ENCODE results near the gene BIN1.

BIN1 gene

DNA sequence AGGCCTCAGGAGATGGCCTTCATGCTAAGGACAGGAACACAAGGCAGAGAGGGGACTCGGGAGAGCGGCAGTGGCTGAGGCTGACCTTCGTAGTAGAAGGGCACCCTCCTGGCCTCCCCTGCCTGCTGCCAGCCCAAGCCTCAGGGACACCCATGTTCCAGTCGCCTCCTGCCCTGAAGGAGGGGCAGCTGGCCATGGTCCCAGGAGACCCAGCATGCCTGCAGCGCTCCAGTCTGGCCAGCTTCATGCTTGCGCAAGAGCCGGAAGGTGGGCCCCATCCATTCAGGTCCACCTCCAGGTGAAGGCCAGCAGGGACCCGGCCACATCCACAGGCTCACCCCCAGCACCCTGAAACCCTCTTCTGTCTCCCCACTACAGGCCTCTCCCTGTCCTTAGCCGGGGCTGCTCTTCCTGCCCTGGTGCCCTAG lies 35.0 kb downstream of the BIN1 start:
- DNase-seq = no peak

DNA sequence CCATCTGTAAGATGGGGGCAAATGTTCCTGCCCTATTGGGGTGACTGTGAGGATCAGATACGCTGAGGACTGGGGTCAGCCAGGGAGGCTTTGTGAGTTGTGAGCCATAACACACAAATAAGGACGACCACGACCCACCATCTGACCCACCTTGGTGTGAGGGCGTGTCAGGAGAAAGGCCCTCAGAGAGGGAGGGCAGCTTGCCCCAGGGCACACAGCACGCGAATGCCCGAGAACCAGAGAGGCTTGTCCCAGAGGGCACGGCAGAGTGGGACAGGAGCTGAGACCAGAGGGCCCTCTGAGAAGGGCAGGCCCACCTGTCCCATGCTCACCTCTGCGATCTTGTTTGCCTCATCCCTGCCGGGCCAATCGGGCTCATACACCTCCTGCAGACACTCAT lies 36.7 kb downstream of the BIN1 start:
- DNase-seq = no peak

DNA sequence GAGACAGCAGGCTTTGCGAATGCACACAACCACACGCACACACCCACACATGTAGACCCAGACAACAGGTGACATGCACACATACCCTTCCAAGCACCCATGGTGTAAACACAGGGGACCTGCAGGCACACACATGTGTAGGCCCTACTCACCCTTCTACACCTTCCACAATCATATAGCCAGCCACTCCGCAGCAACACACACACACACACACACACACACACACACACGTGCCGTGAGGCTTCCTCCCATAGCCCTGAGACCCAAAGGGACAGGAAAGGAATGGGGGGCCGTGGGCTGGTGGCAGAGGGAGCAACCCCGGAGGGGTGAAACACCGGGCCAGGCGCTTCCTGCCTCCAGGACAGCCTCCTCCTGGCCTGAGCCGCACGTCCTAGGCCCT lies 37.4 kb downstream of the BIN1 start:
- DNase-seq = no peak

DNA sequence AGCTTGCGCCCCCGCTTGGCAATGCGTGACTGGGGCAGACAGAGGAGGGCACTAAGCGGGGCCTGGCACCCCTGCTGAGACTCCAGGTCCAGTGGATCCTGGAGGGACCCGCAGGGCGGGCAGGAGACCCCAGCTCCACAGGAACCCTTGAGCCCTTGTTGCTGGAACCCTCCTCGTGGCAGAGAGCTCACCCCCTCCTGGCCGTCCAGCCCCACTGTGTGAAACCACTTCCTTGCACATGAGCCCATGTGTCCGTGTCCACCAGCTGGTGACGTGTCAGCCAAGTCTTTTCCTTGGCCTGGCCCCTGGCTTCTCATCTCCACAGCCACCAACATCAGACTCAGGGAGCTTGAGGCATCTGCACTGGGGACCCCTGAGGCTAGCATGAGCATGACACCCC lies 38.0 kb downstream of the BIN1 start:
- no peak for DNase-seq

DNA sequence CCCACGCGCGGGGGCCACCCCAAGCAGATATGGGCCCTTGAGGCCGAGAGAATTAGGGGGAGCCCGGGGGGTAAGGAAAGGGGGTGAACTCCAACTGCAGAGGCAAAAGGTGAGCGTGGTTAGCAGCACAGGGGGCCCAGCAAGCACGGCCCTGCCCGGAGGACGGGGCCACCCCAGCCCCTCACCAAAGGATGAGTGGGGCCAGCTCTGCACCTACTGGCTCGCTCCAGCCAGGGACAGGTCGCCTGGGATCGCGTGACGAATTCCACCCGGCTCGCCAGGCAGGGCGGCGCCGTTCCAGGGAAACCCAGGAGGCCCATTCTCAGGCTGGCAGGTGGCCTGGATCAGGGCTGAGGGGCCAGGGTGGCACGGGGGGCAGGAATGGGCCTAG lies 38.6 kb downstream of the BIN1 start:
- DNase-seq = no peak

DNA sequence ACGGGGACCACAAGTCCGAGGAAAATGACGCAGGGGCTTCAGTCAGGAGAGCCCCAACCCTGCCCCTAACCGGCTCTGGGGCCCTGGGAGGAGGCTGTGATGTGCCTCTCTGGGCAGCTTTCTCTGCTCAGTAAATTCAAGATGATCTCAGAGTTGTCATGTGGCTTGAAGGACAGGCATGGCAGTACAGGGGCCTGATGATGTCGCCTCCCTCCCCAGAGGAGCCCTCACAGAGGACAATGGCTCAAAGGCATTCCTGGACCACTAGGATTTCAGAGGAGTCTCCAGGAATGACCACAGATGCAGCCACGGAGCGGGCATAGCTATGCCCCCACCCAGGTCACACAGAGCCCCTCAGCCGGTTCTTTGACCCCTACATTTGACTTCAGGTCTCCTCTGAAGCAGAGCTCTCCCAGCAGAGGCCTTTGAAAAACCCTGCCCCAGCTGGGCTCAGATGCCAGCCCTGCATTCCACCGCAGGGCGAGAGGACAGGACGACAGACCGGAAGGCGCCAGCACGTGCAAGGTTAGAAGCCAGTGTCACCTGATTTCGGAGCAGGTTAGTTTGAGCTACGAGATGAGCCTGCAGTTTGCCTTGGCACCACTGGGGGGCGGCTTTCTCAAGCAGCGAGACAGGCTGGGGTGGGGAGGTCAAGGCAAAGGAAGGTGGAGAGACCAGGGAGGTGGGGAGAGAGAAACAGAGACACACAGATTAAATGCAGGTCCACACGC lies 39.2 kb downstream of the BIN1 start:
- peak; percentile 72 for DNase-seq

DNA sequence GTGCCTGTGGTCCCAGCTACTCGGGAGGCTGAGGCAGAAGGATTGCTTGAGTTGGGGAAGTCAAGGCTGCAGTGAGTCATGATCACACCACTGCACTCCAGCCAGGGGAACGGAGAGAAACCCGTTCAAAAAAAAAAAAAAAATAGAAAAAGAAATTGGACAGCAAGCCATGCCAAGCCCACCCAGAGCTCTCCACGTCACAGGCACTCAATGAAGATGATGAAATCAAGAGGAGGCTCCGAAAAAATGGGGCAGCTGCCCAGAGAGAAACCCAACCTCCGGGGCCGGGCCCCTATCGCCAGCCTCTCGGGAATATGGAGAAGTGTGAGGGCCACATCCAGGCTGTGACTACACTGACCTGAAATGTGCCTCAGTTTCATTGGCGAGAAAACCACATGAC lies 40.0 kb downstream of the BIN1 start:
- no peak for DNase-seq

DNA sequence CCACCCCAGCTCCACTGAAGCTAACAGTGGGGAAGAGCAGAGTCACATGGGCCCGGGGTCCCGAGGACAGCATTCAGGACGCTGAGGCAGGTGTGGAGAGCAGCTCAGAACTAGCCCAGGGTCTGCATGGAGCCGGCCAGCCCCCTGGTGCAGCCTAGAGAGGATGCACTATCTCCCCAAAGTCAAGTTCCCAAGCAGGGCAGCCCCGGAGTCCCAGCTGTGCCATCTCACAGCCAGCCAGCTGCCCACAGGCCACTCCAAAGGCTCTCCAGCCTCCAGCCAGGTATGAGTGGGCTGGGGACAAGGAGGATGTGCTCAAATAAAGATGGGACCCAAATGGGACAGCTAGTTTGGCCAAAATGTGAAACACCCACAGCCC lies 41.0 kb downstream of the BIN1 start:
- no peak for DNase-seq

DNA sequence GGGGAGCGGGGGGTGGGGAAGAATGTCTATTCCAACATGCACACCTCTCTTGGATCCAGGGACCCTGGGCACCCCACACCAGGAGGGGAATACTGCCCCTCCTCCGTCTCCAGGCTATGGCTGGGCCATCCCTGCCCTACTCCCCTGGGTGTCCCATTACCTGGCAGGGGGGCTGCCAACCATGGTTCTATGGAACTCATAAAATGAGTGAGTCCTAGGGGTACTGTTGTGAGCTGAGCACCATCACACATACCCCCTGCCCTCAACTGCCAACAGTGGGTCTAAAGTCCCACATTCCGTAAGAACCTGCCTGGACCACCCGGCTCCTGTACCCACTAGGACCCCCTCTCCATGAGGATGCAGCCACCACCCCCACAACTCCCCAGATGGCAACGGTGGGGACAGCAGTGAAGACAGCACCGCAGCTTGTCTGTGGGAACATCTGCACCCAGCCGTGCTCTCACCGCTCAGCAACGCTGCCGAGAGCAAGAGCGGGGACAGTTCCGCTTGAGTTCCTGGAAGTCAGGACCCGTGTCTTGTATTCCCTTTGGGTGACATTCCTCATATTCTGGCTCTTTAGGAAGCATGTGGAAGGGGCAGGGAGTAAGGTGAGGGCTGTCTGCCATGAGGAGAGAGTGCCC lies 41.5 kb downstream of the BIN1 start:
- no peak for DNase-seq

DNA sequence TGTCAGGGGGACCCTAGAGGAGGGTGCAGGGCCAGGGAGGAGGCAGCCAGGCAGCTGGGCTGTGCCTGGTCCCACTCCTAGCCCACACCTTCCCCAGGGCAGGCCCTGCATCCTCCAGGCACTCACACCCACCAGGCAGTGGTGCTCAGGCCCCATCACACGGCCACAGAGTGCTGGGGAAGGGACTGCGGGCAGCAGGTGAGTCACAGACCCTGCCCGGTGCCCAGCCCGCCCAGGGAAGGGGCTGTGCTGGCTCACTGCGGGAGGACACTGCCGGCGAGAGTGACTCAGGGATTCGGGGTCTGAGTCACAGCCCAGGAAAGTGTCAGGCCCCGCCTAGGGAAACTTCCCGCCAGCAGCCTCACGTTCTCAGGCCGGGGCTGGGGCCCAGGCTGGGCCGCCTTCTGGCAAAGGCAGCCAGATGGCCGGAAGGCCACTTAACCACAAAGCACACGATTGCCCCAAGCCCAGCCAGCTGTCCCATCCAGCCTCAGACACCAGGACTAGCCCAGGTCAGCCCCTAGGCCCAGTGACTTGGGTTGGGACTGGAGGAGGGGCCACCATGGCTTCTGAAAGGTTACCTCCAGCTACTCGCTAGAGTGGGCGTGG lies 42.2 kb downstream of the BIN1 start:
- peak; percentile 79 for DNase-seq

DNA sequence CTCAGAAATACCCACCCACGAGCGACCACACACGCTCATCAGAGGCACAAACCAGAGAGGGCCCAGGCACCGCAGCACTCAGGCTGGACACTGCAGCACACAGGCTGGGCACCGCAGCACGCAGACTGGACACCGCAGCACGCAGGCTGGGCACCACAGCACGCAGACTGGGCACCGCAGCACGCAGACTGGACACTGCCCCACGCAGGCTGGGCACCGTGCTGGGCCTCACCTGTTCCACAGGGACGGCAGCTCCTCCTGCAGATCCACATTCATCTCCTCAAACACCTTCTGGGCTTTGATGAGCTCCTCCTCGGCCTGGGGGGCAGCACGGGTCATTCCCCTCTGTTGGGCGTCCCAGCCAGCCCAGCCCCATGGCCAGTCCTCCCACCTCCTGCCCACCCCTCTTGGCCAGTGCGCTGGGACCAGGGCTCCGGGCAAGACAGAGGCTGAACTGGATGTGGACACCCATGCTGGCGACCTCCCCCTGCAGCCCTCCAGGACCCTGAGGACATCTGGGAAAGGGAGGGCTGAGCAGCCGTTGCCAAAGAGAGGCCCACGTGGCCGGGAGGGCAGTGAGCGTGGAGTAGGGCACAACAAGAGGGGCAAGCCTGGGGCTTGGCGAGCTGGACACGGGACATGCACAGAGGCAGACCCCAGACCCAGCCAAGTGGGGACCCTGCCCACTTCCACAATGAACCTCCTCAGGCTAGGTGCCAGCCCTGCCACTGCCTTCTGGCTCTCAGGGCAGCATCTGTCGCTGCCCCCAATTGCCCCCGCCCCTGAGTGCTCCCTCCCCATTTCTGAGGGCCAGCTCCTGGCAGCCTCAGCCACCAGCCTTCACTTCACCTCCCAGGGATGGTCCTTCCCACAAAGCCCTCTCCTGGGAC lies 43.0 kb downstream of the BIN1 start:
- no peak for DNase-seq

DNA sequence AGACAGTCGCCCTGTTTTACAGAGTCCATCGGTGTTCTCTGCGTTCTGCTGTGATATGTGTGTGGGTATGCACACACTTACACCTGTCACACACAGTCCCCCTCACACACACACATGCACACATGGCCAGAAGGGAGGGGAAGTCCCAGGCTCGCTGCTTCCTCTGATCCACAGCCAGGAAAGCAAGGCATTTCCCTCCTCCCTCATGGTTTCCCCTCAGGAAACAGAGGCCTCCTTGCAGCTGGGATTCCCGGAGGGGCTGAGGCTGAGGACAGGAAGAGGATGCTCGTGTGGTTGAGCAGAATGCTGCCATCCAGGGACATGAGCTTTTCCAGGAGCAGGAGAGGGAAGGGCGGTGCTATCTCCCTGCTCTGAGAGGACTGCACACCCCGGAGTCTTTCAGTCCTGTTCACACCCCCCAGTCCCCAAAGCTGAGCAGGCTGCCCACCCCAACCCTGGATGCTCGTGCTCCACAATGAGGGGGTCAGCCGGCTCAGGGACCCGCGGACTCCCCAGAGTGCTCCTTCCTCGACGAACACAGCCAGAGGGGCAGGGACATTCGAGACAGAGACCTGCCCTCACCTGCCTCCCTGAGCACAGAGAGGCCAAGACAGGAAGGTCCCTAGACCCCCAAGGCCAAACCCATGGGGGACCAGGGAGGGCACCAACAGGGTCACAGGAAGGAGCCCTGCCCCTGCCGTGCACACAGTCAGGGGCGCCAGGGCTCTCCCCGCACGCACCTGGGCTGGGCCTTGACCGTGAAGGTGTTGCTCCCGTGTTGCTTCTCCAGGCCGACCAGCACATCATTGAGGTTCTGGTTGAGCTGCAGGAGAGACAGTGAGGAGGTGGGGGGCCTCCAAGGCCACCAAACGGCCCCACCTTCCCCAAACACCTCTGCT lies 45.3 kb downstream of the BIN1 start:
- DNase-seq = no peak

DNA sequence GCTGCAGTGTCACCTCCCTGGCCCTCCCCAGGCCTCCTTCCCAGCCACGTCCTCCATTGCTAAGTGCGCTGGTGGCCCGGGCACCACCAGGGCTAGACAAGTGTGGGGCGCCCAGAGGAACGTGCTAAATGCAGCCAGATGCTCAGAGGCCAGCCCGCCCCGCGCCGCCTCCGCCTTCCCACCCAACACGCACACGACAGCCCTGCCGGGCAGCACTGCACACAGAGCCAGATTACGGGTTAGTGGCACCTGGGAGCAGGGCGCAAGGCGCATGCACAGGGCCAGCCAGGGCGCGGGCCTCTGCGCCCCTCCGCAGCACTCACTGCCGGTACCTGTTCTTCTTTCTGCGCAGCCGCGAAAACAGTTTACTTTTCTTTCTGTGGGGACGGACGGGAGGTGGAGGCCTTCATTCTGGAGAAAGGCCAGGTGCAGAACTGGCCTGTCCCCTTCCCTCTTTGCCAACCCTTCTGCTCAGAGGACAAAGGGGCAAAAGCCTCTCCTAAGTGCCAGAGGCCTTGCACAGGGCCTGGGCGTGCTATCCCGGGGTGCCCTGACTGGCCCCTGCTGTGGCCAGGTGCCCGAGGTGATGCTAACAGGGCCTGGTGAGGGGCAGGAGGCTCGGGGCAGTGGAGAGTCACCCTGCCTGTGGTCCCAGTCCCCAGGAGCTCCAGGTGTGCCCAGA lies 46.5 kb downstream of the BIN1 start:
- no peak for DNase-seq

DNA sequence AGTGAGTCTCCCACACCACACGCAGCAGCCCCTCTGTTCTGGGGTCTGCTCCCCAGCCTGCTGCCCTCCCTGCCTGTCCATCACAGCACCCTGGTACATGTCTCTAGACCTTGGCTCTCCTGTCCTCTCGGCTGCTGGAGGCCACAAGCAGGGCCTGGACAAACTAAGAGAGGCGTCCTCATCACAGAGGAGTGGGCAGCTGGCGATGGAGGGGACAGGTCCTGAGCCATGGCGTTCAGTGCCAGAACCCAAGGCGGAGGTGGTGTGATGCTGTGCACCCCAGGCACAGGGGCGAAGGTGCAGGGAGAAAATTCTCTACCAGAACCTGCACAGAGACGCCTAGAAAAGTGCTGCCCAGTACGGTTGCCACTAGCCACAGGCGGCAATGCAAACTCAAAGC lies 47.4 kb downstream of the BIN1 start:
- no peak for DNase-seq

DNA sequence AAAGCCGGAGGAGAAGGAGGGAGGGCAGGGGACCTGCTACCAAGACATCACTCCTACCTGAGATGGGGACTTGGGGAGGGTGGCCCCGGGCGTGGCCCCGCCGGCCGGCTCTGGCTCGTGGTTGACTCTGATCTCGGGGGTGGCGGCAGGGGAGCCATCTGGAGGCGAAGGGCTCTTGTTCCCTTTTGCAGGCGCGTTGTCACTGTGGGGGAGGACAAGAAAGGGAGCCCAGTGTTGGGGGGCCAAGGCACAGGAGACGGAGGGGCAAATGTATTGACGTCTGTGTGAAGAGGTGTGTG lies 48.1 kb downstream of the BIN1 start:
- no peak for DNase-seq

DNA sequence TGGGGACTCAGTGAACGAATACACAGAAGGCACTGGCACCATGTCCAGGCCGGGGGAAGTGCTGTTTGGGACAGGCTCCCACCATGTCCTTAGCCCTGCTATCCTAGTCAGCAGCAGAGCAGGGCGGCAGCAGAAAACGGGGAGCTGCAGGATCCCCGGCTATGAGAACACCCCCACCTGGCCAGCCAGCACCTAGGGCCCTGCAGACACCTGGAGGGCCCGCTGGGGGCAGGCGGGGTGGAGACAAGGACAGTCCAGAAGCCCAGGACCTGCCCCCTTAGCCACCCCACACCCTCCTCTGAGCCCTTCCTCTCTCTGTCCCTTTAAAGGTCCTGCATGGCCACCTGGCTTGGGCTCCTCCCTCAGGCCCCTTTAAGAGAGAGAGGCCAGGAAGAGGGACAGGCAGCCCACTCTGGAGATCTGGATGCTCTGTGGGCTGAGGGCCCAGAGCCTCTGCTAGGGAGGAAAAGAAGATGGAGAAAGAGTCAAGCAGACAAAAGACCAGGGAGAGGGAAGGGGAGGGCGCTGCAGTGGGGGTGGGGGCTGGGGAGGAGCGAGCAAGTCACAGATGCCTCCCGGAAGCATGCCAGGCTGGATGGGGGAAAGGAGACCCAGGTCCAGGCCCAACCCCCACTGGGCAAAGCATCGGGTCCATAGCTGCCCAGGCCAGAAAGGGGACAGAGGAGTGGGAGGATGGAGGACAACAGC lies 48.6 kb downstream of the BIN1 start:
- DNase-seq = no peak

DNA sequence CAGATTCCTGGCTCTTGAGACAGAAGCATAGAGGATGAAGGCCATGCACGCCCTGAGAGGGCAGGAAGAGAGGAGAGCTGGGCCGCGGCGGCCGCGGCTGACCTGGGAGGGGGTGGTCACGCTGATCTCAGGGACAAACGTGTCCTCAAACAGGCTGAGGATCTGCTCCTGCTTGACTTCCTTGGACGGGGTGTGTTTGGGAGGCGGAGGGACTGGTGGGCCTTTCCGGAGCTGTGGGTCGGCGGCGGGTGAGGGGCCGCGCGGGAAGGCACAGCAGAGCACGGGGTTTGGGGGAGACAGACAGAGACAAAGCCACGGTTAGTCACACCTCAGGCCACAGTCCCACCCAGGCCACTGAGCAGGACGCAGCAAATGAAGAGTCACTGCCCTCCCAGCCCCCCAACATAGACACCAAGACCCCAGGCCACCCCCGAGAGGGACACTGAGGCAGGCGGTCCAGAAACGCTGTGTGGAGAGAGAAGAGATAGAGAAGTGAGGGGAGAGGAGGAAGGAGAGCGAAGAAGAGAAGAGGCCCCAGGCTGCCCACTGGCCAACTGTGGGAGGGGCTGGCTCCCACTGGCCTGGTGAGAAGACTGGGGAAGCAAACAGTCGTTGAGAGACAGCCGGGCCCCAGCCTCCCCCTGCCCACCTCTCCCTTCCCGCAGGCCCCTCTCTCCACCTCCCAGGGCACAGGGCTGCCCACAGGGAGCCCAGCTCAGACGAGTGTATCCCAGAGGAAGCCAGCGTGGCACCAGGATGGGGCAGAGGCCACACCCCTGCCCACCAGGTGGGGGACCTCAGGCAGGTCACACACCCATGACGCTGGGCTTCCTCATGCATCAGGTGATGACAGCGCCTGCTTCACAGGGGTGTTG lies 49.3 kb downstream of the BIN1 start:
- DNase-seq = no peak

DNA sequence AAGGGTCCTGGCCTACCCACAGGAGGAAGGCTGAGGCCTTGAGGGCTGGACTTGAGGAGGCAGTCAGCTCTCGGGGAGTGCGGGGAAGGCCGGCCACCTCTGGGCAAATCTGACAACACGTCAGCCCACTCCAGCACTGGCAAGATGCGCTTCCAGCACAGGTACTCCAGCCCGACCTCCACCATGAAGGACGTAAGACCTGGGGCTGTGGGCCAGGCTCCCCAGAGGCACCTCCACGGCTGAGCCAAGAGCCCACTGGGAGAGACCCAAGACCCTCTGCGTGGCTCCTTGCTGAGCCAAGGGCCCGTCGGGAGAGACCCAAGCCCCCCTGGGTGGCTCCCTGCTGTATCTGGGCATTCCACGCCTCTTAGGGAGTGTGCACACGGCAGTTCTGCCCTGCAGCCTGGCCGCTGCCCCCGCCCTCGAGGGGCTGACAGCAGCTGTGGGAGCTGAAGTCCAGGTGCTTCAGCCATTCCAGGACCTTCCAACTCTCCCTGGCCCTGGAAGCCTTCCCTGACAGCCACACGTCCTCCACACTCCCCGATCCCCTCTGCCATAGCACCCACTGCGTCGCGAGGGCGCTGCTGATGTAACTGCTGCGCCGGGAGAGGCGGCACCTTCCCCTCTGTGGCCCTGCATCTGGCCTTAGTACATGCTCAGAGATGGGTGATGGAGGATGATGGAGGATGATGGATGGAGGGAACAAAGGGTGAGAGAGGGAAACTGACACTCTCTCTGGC lies 50.2 kb downstream of the BIN1 start:
- no peak for DNase-seq

DNA sequence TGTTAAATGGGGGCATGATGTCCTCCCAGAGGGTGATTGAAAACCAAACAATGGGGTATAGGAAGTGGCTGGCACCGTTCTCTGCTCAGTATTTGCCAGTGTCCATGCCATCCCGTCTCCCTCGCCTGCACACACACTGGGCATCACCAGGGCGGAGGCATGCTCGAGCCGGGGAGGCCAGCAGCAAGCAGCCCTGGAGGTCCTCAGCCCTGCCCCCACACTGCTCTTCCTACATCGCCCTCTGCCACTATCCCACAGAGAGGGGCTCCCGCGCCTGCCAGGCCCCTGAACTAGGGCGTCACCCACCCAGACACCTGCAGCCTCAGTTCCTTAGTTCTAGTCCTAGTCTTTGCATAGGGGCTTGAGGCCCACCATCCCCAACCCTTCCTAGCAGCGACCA lies 50.9 kb downstream of the BIN1 start:
- no peak for DNase-seq

DNA sequence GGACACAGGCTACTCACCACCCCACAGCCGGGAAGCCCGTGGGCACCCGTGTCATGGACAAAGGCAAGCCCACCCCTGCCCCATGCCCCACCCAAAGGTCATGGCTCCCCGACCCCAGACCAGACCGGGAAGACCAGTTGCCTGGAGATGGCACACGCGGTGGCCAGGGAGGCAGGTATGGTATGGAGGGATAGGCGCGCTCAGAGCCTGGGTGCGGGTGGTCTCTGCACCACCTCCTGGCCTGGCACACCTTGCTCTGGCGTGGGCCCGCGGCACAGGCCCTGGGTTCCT lies 51.2 kb downstream of the BIN1 start:
- DNase-seq = no peak
